CD14-positive monocyte (primary cell): ENCODE measurements around the gene CTSD. TPM values are rescaled to one million over a fixed set of nuclear protein-coding genes. Genes with fewer than 3 reads are reported as not detected.

Experiments
- DNase-seq, 3 donors: peaks; one replicate each; pipeline ENCODE4 v3.0.0-alpha.2; 2011 to 2022
- H2AFZ ChIP-seq: 2 replicates; pipeline ENCODE4 v1.6.0; 2012; ENCODE audit warnings: mild to moderate bottlenecking, low read depth, low read length, inconsistent platforms; ENCODE audit not compliant: insufficient read depth, poor library complexity, severe bottlenecking
- H3K27ac ChIP-seq, 2 donors: 1 replicate in 1 of 2; 2 replicates in 1 of 2; pipeline ENCODE4 v1.5.1; 2012 to 2013; ENCODE audit warnings: low read length in 2 of 2, control low read depth in 1 of 2, inconsistent platforms in 1 of 2, low read depth in 1 of 2, mild to moderate bottlenecking in 1 of 2
- H3K27me3 ChIP-seq, 2 donors: one replicate each; pipeline versions ENCODE4 v1.6.0 to v1.6.1; 2011 to 2013; ENCODE audit warnings: low read length in 2 of 2; ENCODE audit not compliant: control insufficient read depth in 2 of 2, insufficient read depth in 2 of 2
- H3K36me3 ChIP-seq, 2 donors: replicated peaks in 1 of 2; 1 replicate in 1 of 2; 2 replicates in 1 of 2; pipeline versions ENCODE4 v1.5.1 to v1.6.1; 2012 to 2013; ENCODE audit warnings: low read length in 2 of 2, control low read depth in 1 of 2, inconsistent platforms in 1 of 2, mild to moderate bottlenecking in 1 of 2; ENCODE audit not compliant: insufficient read depth in 2 of 2, control insufficient read depth in 1 of 2
- H3K4me1 ChIP-seq, 2 donors: 1 replicate in 1 of 2; 2 replicates in 1 of 2; pipeline versions ENCODE4 v1.5.1 to v1.6.1; 2012 to 2013; ENCODE audit warnings: low read length in 2 of 2, control low read depth in 1 of 2, inconsistent platforms in 1 of 2, mild to moderate bottlenecking in 1 of 2, moderate library complexity in 1 of 2; ENCODE audit not compliant: insufficient read depth in 2 of 2, control insufficient read depth in 1 of 2
- H3K4me2 ChIP-seq: replicated peaks from 2 replicates; pipeline ENCODE3; 2012; ENCODE audit warnings: low read length, moderate library complexity, mild to moderate bottlenecking; ENCODE audit not compliant: poor library complexity, severe bottlenecking; ENCODE audit errors: extremely low read depth
- H3K4me3 ChIP-seq, 3 experiments: fragments of 200-600 bp in 1 of 3; sonication (generic) in 1 of 3; replicated peaks in 1 of 3; 1 replicate in 2 of 3; 2 replicates in 1 of 3; pipeline ENCODE4 v1.5.1; 2011 to 2013; ENCODE audit warnings: low read length in 3 of 3, mild to moderate bottlenecking in 3 of 3, control low read depth in 2 of 3, low read depth in 2 of 3, inconsistent platforms in 1 of 3, moderate library complexity in 1 of 3
- H3K79me2 ChIP-seq: 2 replicates; pipeline ENCODE4 v1.6.0; 2012; ENCODE audit warnings: mild to moderate bottlenecking, control low read depth, inconsistent platforms, low read length, moderate library complexity; ENCODE audit not compliant: insufficient read depth
- H3K9ac ChIP-seq: 2 replicates; pipeline ENCODE4 v1.6.0; 2017; ENCODE audit warnings: low read length, mild to moderate bottlenecking; ENCODE audit not compliant: insufficient read depth, poor library complexity, severe bottlenecking
- H3K9me3 ChIP-seq, 2 donors: replicated peaks in 1 of 2; 1 replicate in 1 of 2; 2 replicates in 1 of 2; pipeline versions ENCODE4 v1.5.1 to v1.6.1; 2012 to 2013; ENCODE audit warnings: low read length in 2 of 2, control low read depth in 1 of 2; ENCODE audit not compliant: control insufficient read depth in 1 of 2, insufficient read depth in 1 of 2
- H4K20me1 ChIP-seq: 2 replicates; pipeline ENCODE4 v1.6.0; 2012; ENCODE audit warnings: mild to moderate bottlenecking, low read length, control low read depth, moderate library complexity; ENCODE audit not compliant: insufficient read depth
- H3K27ac Mint-ChIP-seq, 7 donors: one replicate each; pipeline ENCODE4 v1.8.0; 2020; ENCODE audit warnings: mild to moderate bottlenecking in 7 of 7, mixed read lengths in 7 of 7, moderate library complexity in 6 of 7, inconsistent platforms in 2 of 7
- H3K27me3 Mint-ChIP-seq, 3 donors: one replicate each; pipeline ENCODE4 v1.8.0; 2021 to 2022; ENCODE audit warnings: low read depth in 3 of 3, mild to moderate bottlenecking in 3 of 3, mixed read lengths in 3 of 3, moderate library complexity in 3 of 3, inconsistent platforms in 1 of 3
- H3K36me3 Mint-ChIP-seq, 2 donors: one replicate each; pipeline ENCODE4 v1.8.0; 2020; ENCODE audit warnings: mixed read lengths in 2 of 2, inconsistent platforms in 1 of 2, mild to moderate bottlenecking in 1 of 2
- H3K4me1 Mint-ChIP-seq: one replicate; pipeline ENCODE4 v1.8.0; 2020; ENCODE audit warnings: mild to moderate bottlenecking, mixed read lengths
- H3K4me3 Mint-ChIP-seq, 2 donors: one replicate each; pipeline ENCODE4 v1.8.0; 2020; ENCODE audit warnings: mild to moderate bottlenecking in 2 of 2, mixed read lengths in 2 of 2, moderate library complexity in 1 of 2
- H3K9me3 Mint-ChIP-seq, 7 donors: one replicate each; pipeline ENCODE4 v1.8.0; 2020 to 2022; ENCODE audit warnings: mixed read lengths in 7 of 7, mild to moderate bottlenecking in 6 of 7, moderate library complexity in 6 of 7, inconsistent platforms in 2 of 7
- WGBS: methylation state at CpG from one replicate; pipeline ENCODE4 v1.1.5; 2013; ENCODE audit warnings: missing lambda C conversion rate; ENCODE audit not compliant: insufficient coverage; 5-methylcytosine and 5-hydroxymethylcytosine counted together
- intact Hi-C, 2 donors: fragments of 100-400 bp; cut with micrococcal nuclease; formaldehyde crosslinking; loops; one replicate each; pipeline versions ENCODE4 v1.15.0 to v1.15.1; 2023
- polyA plus RNA-seq, 3 donors: library from polyadenylated mRNA; depleted of rRNA in 1 of 3; unstranded in 2 of 3; stranded (reverse) in 1 of 3; fragments of 300-500 nt in 2 of 3; fragments of >200 nt in 1 of 3; fragmentation: Illumina TruSeq in 2 of 3; gene quantifications; 1 replicate in 2 of 3; 2 replicates in 1 of 3; pipeline ENCODE4 v1.2.3, GENCODE V29; 2012 to 2021
- TF ChIP-seq, protein P1 (sequence below): fragments of 200-600 bp; IDR thresholded peaks from one replicate; pipeline ENCODE4 v1.8.0; 2022; ENCODE audit warnings: antibody characterized with exemption, mild to moderate bottlenecking

Gene CTSD
- polyA plus RNA-seq, 3 donors, result 835 to 1,372 (median 855) TPM

DNA sequence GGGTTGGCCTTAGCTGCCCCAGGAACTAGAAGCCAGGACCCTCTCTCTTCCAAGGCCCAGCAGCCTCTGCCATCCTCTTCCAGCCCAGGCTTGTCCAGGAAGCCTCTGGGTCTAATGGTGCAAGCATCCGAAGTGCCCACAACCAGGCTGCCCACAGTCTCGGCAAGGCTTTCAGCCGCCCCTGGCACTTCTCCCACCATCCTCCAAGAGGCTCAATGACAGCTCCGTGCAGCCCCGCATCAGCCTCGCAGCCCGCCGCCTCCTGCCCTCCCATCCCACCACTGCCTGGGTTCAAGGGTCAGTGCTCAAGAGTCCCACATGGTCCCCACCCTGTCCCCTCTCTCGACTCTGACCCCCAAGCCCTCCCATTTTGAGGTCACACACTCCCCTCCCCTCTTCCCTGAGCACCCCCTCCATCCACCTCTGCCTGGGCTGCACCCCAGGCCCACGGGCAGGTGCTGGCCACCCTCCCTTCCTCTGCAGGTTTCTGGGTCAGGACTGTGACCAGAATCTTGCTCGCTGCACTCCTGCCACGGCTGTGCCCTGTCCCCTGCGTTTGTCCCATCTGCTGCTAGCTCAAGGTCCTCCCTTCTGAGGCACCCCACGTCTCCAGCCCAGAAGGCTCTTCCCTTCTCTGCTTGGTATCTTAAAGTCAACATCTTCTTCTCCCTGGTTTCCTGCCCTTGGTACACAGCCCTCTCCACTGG is 30.6 kb downstream of the CTSD start:
- Histone ChIP-seq H3K9ac (no peak overlapping the region), H3K9me3 (peaks cover 20 to 21% of the 10 kb centered on the region in 2 donors), H2AFZ (no peak overlapping the region), H4K20me1 (no peaks in the 10 kb centered on the region), H3K4me3 (no peak overlapping the region), H3K36me3 (no peaks in the 10 kb centered on the region), H3K4me2 (no peak overlapping the region), H3K79me2 (no peaks in the 10 kb centered on the region), H3K4me1 (peaks cover 8 to 15% of the 10 kb centered on the region in 2 donors), H3K27ac (no peak overlapping the region), H3K27me3 (peaks cover 12 to 69% of the 10 kb centered on the region in 2 donors)
- 84% methylated on average over 14 of the region's 14 CpGs for WGBS
- H3K9me3 Mint-ChIP-seq, result peaks cover 19 to 29% (median 24%) of the 10 kb centered on the region in 7 donors
- peaks cover 20% of the 10 kb centered on the region for H3K4me1 Mint-ChIP-seq
- intact Hi-C loops, result no loop called here
- no peak for DNase-seq
- H3K36me3 Mint-ChIP-seq, result peaks cover 0 to 3% of the 10 kb centered on the region in 2 donors
- peak overlapping the region in 1 of 7 donors; percentile 1 for H3K27ac Mint-ChIP-seq
- TF ChIP-seq, protein P1, sequence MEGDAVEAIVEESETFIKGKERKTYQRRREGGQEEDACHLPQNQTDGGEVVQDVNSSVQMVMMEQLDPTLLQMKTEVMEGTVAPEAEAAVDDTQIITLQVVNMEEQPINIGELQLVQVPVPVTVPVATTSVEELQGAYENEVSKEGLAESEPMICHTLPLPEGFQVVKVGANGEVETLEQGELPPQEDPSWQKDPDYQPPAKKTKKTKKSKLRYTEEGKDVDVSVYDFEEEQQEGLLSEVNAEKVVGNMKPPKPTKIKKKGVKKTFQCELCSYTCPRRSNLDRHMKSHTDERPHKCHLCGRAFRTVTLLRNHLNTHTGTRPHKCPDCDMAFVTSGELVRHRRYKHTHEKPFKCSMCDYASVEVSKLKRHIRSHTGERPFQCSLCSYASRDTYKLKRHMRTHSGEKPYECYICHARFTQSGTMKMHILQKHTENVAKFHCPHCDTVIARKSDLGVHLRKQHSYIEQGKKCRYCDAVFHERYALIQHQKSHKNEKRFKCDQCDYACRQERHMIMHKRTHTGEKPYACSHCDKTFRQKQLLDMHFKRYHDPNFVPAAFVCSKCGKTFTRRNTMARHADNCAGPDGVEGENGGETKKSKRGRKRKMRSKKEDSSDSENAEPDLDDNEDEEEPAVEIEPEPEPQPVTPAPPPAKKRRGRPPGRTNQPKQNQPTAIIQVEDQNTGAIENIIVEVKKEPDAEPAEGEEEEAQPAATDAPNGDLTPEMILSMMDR, result no peak
- peak overlapping the region in 1 of 2 donors; percentile 67 for H3K4me3 Mint-ChIP-seq
- peaks cover 56 to 80% (median 77%) of the 10 kb centered on the region in 3 donors for H3K27me3 Mint-ChIP-seq

DNA sequence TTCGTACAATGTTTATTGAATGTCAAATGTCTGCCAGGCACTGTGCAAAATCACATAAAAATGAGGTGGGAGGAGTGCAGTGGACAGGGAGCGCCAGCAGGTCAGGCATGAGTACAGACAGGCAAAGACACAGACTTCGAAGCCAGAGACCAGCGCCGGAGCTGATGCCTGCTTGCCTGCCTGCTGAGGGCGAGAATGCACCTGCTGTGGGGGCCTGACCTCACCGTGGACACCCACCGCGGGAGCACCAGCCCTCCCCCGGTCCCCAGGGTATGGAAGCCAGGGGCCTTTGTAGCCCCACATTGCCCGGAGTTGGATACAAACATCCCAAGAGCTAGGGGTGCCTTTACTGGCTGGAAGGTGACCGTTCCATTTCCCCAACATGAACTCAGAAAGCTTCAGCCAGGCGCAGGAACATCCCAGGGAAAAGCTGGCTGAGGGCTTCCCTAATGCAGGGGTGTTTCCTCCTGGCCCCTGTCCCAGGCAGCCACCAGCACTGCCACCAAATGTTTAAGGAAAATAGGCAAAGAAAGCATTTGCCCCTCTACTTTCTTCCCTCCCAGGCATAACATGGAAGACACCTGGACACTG is 31.2 kb downstream of the CTSD start:
- Histone ChIP-seq H3K27ac (no peak overlapping the region), H3K27me3 (peaks cover 12 to 76% of the 10 kb centered on the region in 2 donors), H3K9me3 (peaks cover 14 to 15% of the 10 kb centered on the region in 2 donors), H4K20me1 (no peaks in the 10 kb centered on the region), H3K79me2 (no peaks in the 10 kb centered on the region), H3K4me2 (no peak overlapping the region), H3K4me3 (no peak overlapping the region), H2AFZ (no peak overlapping the region), H3K9ac (no peak overlapping the region), H3K36me3 (no peaks in the 10 kb centered on the region), H3K4me1 (peaks cover 8 to 15% of the 10 kb centered on the region in 2 donors)
- H3K9me3 Mint-ChIP-seq, result peaks cover 13 to 22% (median 18%) of the 10 kb centered on the region in 7 donors
- H3K27ac Mint-ChIP-seq, result no peak overlapping the region
- H3K4me3 Mint-ChIP-seq, result peak overlapping the region in 1 of 2 donors; percentile 67
- peaks cover 56 to 82% (median 77%) of the 10 kb centered on the region in 3 donors for H3K27me3 Mint-ChIP-seq
- peaks cover 0 to 3% of the 10 kb centered on the region in 2 donors for H3K36me3 Mint-ChIP-seq
- intact Hi-C loops, result no loop called here
- H3K4me1 Mint-ChIP-seq, result peaks cover 20% of the 10 kb centered on the region
- WGBS, result 94% methylated on average over 12 of the region's 13 CpGs
- TF ChIP-seq, protein P1, result no peak
- no peak for DNase-seq
